ENCODE measurements around the gene ANKRD34C.

ANKRD34C gene

GRCh38 chr15:79282371-79283251 is at the start of gene ANKRD34C:
Gene ANKRD34C, plus strand, starts transcription at chr15:79282722. Its CDS starts 10,563 bp downstream, at chr15:79293285.
- no peak for DNase-seq

GRCh38 chr15:79233236-79233635 is 49.3 kb upstream of the ANKRD34C start:
- no peak for DNase-seq

- DNase-seq = no peak
Observed at GRCh38 chr15:79240036-79240435, 42.5 kb upstream of the ANKRD34C start.

- no peak for DNase-seq
Observed at GRCh38 chr15:79243723-79244122, 38.8 kb upstream of the ANKRD34C start.

GRCh38 chr15:79244876-79245275 is 37.6 kb upstream of the ANKRD34C start:
- no peak for DNase-seq

GRCh38 chr15:79248183-79248582 is 34.3 kb upstream of the ANKRD34C start:
- no peak for DNase-seq

- no peak for DNase-seq
Observed at GRCh38 chr15:79257454-79257853, 25.1 kb upstream of the ANKRD34C start.

- DNase-seq = no peak
Observed at GRCh38 chr15:79261836-79262235, 20.7 kb upstream of the ANKRD34C start.

GRCh38 chr15:79265167-79265566 is 17.4 kb upstream of the ANKRD34C start:
- DNase-seq = no peak

GRCh38 chr15:79265987-79266579 is 16.4 kb upstream of the ANKRD34C start:
- DNase-seq = no peak

- DNase-seq = peak; percentile 40
Observed at GRCh38 chr15:79283252-79284048, 928 bp downstream of the ANKRD34C start.

- no peak for DNase-seq
Observed at GRCh38 chr15:79290642-79291275, 8.2 kb downstream of the ANKRD34C start.

GRCh38 chr15:79292011-79292410 is 9.5 kb downstream of the ANKRD34C start:
- no peak for DNase-seq

- DNase-seq = no peak
Observed at GRCh38 chr15:79294075-79294474, 11.6 kb downstream of the ANKRD34C start.

- no peak for DNase-seq
Observed at GRCh38 chr15:79296583-79296982, 14.1 kb downstream of the ANKRD34C start.

- DNase-seq = no peak
Observed at GRCh38 chr15:79299126-79299840, 16.8 kb downstream of the ANKRD34C start.

GRCh38 chr15:79299841-79300235 is 17.3 kb downstream of the ANKRD34C start:
- no peak for DNase-seq

GRCh38 chr15:79307251-79307650 is 24.7 kb downstream of the ANKRD34C start:
- DNase-seq = no peak

GRCh38 chr15:79308874-79309273 is 26.4 kb downstream of the ANKRD34C start:
- DNase-seq = no peak

GRCh38 chr15:79310612-79310984 is 28.1 kb downstream of the ANKRD34C start:
- no peak for DNase-seq

- DNase-seq = peak; percentile 88
Observed at GRCh38 chr15:79310985-79311900, 28.7 kb downstream of the ANKRD34C start, which contains the start of gene TMED3. Gene TMED3, plus strand, starts transcription at chr15:79311112. Its CDS starts 138 bp downstream, at chr15:79311250.

Data from suppressor macrophage treated with lipopolysaccharide for 4 hours (primary cell).